GM12872 (cell line): ENCODE measurements around the gene GNG8.

Experiments used
- TF ChIP-seq, protein P1 (sequence below): IDR thresholded peaks from 3 replicates; pipeline ENCODE4 v1.5.1; 2011; ENCODE audit warnings: low read depth, mild to moderate bottlenecking, low read length, moderate library complexity; ENCODE audit not compliant: insufficient read depth

Gene GNG8

DNA sequence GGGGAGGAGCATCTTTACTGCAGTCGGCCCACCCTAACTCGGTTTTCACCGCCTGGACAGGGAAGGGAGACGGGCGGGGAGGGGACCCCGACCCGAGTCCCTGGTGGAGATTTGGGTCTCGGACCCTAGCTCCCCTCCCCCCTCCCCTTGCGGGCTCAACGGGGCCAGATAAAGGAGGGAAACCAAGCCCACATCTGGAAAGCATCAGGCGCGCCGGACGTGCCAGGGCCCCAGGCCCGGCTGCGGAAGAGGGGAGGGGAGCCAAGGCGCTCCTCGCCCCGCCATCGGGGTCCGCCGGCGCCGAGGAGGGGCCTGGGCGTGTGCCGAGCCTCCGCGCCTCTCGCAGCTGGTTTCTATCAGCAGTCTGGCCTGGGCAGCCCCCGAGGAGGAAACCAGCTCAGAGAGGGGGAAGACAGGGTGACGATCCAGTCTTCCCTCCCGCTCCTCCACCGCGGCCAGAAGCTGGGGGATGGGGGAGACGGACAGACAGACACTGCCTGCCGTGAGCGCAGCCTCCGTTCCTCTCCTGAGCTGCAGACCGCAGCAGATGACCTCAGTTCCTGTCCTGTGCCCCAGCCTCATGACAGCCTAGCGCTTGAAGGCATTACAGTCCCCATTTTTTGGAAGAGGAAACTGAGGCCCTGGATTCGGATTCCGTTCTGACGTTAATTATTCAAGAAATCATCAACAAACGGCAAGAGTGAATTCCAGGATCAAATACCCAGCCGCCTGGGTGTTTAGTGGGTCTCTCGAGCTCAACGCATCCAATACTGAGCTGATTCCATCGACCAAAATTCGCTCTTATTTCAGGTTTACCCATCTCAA is 3.6 kb upstream of the GNG8 start:
- TF ChIP-seq, protein P1, sequence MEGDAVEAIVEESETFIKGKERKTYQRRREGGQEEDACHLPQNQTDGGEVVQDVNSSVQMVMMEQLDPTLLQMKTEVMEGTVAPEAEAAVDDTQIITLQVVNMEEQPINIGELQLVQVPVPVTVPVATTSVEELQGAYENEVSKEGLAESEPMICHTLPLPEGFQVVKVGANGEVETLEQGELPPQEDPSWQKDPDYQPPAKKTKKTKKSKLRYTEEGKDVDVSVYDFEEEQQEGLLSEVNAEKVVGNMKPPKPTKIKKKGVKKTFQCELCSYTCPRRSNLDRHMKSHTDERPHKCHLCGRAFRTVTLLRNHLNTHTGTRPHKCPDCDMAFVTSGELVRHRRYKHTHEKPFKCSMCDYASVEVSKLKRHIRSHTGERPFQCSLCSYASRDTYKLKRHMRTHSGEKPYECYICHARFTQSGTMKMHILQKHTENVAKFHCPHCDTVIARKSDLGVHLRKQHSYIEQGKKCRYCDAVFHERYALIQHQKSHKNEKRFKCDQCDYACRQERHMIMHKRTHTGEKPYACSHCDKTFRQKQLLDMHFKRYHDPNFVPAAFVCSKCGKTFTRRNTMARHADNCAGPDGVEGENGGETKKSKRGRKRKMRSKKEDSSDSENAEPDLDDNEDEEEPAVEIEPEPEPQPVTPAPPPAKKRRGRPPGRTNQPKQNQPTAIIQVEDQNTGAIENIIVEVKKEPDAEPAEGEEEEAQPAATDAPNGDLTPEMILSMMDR, result no peak

DNA sequence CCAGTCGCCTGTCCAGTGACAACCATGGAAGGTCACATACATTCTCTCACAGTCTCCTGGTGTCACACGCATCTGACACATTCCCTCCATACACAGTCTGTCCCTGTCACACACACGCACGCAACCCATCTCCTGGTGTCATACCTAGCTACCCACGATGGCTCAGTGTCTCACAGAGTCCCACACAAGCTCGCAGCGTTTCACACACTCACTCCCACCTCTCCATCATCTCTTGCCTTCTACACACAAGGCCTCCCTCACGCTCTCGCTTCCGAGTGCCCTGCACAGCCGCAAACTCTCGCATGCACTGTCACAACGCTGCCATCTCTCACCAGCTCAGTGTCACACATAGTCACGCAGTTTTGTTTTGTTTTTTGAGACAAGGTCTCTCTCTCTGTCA is 1.2 kb upstream of the GNG8 start:
- TF ChIP-seq, protein P1, result no peak

GRCh38 chr19:46634656-46635218 is 1.3 kb downstream of the GNG8 start:
- TF ChIP-seq, protein P1, result no peak

DNA sequence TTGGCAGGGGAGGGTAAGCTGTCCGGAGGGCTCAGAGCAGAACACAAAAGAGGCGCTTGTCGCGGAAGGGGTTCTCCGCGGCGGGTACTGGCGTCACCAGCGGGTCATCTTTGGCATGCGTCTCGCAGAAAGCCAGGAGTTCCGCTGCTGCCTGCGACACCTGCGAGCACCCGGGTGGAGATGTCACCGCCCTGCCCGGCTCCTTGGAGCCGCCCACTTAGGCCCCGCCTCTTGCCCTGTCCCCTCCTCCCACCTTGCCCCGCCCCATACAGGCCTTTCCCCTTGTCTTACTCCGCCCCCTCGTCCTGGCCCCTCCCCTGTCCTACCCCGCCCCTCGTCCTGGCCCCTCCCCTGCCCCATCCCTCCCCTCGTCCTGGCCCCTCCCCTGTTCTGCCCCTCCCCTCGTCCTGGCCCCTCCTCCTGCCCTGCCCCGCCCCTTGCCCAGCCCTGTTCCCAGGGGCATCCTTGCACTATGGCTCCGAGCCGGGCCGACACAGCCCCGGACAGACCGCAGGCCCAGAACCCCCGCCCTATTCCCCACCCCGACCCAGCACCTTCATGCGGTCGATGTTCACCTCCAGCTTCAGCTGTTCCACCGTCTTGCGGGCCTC is 1.9 kb downstream of the GNG8 start:
- TF ChIP-seq, protein P1, result no peak

DNA sequence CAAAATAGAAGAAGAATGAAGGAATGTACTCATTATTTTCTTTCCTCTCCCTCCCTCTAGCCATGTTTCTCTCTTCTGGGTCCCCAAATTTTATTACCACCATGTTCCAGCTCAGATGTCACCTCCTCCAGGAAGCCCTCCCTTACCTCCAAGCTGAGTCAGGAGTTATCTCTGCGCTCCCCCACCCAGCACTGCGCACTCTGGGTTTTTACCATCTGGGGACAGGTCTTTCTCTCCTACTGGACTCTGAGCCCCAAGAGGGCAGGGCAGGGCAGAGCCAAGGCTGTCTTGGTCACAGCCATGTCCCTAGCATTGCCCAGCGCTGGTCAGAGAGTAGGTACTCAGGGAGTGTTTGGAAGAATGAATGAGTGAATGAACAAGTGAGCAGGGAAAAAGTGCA is 2.9 kb downstream of the GNG8 start:
- TF ChIP-seq, protein P1, result no peak

DNA sequence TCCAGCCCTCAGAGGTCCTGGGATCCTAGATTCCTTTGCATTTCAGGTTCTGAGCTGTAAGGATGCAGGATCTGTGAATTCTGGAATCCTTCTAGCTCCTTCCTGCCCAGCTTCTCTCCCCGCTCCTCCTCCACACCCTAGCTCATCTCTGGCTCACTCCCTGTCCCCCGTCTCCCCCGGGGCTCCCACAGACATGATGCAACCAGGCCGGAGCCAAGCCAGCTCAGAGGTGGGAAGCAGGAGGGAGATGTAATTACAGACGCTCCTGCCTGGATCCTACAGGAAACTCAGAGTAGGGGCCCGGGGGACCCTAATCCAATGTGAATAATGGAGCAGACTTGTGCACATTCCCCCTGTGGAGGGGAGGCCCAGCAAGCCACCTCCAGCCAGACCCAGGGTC is 4.5 kb downstream of the GNG8 start:
- TF ChIP-seq, protein P1, result no peak

DNA sequence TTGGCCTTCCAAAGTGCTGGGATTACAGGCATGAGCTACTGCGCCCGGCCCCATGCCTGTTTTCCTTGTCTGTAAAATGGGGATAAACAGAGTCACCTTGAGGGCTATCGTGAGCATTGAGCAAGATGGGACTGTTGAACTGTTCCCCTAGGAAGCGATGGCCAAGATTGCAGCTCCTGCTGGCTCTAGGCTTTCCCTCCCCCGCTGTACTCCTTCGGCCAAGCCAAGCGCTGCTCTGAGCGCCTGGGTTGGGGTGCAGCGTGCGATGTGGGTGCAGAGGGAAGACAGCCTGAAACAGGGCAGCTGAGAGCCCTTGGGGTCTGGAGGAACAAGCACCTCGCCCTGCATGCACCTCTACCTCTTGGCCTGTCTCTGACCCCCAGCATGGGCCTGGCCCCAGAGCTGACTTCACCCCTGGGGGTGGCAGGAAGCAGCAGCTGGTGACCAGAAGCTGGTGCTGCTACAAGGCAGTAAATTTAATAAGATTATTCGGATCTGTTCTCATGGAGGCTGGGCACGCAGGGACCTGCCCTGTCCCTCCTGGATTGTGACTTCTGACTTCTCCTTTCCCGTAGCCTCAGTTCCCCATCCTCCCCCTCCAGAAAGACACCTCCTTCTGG is 5.3 kb downstream of the GNG8 start:
- TF ChIP-seq, protein P1, result no peak
